NCI-H510A treated with DMSO at 0.1 percent for 48 hours (cell line): Measurements from ENCODE around the gene KAZN.

Source experiments
- DNase-seq: peaks from one replicate; lab custom pipeline; 2025; lab: John Stamatoyannopoulos, UW

Gene KAZN

DNA sequence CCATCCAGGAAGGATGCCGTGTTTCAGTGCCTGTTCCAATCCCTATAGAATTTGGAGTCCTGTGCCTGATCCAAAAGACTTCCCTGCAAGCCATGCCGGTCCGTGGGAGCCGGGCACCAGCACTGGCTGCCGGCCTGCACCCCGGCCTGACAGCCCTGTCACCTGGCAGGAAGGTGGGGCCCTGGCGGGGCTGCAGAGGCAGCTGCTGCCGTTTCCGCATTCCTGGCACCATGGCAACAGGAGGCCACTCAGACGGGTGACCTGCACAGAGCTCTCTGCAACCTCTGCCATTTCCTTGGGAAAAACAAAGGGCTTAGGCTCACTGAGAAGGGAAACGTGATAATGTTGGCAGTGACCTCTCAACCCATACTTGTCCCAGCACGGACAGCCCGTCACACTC is 491.9 kb downstream of the KAZN start:
- DNase-seq, result peak; percentile 96

DNA sequence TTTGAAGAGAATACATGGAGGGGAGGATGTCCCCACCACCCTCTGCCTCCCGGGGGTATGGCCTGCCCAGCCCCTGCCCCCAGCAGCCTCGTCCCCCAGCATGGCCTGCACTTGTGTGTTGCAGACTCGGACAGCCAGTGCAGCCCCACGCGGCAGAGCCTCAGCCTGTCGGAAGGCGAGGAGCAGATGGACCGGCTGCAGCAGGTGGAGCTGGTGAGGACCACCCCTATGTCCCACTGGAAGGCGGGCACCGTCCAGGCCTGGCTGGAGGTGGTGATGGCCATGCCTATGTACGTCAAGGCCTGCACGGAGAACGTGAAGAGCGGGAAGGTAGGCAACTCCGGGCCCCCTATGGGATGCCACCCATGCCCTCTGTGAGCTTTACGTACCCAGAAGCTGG is 495.6 kb downstream of the KAZN start:
- DNase-seq, result no peak

DNA sequence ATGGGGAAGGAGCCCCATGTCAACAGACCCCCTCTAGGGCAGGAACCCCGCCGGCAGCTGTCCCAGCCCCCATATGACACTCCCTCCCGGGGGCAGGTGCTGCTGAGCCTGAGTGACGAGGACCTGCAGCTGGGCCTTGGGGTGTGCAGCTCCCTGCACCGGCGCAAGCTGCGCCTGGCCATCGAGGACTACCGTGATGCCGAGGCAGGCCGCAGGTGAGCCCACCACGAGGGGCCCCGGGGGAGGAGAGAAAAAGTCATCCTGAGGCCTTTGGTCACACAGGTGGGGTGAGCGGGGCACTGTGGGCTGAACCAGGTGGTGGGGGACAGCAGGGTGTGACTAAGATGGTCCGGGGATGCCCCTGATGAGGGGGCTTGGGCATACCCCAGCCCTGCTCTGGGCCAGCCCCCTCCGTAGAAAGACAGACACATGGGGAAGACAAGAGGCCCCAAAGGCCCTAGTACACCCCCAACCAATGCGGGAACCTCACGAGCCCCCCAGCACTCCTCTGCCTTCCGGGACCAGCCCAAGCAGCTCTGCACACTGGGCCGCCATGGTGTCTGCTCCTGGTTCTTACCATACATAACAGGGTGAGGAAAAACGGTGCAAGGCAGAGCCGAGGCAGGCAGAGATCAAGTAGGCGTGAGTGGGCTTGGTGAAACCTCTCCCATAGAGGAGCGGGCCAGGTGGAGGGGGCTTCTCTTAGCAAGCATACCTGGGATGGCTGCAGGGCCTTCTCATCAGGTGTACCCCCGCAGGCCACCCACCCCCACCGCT is 496.4 kb downstream of the KAZN start:
- DNase-seq, result no peak

DNA sequence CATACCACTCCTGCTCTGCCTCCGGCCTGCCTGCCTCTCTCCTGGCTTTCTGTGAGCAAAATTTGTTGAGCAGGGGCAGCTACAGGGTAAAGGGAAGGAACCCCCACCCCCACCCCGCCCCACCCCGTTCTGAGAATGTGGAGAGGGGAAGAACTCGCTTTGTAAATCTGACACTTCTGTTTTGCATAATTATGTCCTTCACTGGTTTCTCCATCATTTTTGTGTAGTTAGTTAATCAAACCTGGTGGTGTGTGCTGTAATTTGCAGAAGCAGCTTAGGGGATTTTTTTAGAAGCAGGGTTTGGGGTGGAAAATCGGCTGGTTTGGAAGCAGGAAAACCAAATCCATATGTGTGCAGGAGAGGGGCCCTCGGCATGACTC is 497.0 kb downstream of the KAZN start:
- DNase-seq, result no peak

DNA sequence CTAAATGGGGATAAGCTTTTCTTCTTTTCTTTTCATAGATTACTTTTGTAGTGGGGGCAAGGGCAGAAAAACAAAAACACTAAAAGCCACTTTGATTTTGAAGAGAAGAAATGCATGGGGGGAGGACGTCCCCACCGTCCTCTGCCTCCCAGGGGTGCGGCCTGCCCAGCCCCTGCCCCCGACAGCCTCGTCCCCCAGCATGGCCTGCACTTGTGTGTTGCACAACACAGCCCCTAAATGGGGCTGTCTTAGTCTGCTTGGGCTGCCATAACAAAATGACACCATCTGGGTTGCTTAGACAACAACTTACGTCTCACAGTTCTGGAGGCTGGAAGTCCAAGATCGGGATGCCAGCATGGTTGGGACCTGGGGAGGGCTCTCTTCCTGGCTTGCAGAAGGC is 497.8 kb downstream of the KAZN start:
- no peak for DNase-seq

DNA sequence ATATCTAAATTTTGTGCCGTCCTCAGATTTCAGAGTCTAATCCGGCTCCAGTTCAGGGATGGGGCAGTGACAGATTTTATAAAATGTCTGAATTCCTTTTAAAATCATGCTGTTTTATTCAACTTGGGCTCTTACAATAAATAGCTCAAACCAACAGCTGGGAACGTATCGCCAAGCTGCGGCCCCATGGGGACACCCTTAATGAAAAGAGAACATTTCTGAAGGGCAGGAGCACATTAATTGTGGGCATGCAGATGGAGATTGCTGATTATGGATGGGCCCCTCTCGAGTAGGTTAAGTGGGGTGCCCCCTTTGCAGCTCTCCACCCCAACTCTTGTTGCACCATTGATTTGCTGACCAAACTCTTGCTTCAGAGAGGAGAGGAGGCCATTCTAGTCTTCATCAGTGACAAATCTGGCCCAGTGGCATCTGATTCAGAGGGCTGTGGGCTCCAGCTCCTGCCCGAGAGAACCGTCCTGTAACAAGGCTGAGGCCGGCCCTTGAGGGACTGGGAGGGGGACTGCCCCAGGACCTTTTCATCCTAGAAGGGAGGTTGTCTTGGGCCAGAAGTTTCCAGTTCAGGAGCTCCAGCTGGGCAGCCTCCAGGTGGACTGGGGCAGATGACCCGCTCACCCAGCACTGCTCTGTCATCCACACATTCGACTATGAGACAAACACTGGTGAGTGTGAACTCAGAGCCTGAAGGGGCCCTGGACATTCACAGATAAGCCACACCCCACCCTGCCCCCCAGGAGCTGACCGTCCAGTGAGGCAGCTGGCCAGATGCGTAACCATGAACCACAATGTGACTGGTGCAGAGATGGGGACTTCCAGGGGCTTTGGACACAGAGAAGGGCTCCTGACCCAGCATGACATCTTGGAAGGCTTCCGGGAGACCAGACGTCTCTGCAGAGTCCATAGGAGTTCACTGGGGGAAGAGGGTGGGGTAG is 500.0 kb downstream of the KAZN start:
- no peak for DNase-seq

DNA sequence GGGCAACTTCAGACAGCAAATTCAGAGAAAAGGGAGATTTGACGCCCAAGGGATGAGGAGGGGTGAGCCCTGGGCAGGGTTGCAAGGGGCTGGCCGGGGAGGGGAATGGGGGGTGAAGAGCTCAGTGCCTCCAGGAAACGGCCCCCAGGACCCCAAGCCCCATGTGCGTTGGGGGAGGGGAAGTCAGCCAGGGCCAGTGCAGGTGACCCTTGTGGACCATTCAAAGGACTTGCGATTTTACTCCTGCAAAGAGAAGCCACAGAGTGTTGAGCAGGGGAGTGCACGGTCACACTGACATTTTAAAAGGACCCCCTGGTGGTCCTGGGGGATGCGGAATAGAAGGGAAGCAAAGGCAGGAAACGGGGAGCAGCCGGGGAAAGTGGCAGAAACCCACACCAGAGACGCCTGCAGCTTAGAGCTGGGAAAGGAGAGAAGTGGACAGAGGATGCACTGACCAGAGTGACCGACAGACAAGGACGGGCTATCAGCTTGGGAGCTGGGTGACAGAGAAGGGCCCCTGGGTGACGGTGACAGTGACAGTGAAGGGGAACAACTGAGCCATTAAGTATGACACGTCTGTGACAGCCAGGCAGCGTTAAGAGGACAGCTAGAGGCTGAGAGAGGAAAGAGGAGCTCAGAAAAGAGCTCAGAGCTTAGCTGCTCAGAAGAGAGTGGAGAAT is 501.1 kb downstream of the KAZN start:
- DNase-seq, result no peak

DNA sequence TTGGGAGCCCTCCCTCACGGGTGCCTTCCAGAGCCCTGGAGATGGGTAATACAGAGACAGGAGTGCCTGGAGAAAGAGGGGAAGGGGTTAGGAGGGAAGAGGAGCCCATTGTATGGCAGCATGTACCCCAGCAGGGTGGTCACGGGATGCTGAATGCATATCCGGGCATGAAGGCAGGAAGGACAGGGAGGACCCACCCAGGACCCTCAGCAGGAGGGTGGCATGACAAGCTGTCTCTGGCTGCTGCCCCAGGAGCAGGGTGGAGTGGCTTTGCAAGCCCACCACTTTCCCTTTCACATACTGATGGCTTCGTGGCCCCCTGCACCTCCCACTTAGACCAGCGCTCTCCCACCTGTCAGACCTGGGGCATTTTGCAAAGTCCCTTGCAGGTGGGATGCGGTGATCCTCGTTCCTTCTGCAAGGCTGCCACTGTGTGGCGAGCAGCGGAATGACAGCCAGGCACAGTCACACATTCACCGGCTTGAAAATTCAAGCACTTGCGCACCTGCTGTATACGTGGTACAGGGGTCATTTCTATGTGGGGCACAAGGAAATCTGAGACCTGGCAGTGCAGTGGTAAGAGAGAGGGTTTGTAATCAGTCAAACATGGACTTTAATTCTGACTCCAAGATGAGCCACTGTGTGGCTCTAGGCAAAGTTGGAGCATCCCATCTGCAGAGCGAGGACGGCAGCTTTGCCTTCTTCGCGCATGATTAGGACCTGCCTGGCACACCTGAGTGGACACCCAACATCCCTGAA is 501.8 kb downstream of the KAZN start:
- DNase-seq, result peak; percentile 92

DNA sequence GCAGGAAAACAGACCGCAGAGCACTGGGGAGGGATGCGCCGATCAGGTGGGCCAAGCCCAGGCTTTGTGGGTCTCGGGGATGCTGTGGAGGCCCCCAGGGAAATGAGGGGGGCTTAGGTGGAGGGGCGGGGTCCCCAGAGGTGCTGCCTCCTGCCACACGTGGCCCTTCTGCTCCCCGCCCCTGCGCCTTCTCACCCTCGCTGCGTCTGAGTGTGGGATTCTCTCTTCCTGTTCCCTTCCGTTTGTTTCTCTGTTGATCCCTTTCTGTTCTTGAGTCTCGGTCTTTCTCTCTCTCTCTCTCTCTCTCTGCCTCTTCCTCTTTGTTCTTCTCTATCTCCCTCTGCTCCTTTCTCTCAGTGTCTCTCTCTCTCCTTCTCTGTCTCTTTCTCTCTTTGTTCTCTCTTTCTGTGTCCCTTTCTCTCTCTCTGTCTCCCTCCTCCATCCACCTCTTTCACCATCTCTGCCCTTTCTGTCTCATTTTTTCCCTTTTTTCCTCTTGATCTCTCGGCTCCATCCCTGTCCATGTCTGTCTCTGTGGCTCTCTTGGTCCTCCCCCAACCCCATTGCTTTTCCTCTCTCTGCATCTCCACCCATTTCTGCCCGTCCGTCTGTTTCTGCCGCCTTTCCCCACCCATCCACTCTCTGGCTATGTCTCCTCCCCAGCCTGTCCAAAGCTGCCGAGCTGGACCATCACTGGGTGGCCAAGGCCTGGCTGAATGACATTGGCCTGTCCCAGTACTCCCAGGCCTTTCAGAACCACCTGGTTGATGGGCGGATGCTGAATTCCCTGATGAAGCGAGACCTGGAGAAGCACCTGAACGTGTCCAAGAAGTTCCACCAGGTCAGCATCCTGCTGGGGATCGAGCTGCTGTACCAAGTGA is 502.6 kb downstream of the KAZN start:
- no peak for DNase-seq

DNA sequence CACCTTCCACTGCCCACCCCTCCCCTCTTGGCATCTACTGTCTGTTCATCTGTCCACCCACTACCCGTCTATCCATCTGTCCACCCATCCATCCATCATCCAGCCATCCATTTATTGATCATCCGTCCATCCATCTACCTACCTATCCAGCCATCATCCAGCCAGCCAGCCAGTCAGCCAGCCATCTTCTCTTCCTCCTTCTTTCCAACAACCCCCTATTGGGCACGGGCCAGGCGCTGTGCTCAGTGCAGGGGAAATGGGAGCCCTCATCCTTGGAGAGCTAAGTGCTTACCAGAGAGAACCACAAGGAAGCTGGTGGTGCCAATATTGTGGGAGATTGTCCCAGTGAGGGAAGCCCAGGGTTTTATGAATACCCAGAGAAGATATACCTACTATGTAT is 503.3 kb downstream of the KAZN start:
- DNase-seq, result no peak

DNA sequence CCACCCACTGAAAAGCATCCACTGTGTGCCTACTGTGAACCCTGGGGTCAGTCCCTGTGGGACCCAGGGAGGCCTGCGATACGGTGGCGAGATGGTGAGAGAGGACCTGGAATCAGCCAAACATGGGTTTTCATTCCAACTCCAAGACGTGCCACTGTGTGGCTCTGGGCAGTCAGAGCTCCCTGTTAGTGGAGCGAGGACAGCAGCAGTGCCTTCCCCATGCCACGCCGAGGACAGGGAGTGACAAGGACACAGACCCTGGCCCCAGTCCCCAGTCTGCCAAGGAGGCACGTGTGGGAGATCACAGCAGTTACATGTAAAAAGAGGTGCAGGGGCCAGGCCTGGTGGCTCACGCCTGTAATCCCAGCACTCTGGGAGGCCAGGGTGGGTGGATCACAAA is 504.2 kb downstream of the KAZN start:
- no peak for DNase-seq

DNA sequence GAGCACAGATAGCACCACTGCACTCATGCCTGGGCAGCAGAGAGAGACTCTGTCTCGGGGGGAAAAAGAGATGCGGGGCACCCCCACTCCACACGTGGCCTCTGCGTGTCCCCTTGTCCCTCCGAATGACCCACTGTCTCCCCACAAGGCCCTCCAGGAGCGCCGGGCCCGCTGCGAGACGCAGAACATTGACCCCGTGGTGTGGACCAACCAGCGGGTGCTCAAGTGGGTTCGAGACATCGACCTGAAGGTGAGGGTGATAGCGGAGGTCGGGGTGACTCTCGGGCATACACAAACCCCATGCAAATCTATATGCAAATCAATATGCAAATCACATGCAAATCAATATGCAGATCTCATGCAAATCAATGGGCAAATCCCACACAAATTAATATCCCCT is 504.7 kb downstream of the KAZN start:
- no peak for DNase-seq

DNA sequence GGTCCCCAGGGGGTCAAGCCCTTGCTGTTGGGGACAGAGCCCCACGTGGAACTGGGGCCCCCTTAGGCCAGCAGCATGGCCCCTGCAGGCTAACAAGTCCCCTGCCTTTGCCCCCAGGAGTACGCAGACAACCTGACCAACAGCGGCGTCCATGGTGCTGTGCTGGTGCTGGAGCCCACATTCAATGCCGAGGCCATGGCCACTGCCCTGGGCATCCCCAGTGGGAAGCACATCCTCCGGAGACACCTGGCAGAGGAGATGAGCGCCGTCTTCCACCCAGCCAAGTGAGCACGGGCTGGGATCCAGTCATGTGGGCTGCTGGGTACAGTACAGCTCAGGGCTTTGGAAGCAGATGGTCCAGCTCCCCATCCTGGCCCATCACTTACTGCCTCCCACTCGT is 505.4 kb downstream of the KAZN start:
- no peak for DNase-seq

DNA sequence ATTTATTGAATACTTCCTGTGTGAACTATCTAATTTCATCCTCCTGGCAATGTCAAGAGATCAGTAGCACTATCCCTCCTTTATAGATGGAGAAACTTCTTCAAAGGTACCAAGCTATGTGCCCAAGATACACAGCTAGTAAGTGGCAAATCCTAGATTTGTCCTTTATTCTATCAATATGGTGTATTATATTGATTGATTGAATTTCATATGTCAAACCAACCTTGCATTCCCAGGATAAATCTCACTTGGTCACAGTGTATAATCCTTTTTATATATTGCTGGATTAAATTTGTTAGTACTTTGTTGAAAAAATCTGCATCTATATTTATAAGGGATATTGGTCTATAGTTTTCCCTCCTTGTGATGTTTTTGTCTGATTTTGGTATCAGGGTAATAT is 506.3 kb downstream of the KAZN start:
- no peak for DNase-seq

DNA sequence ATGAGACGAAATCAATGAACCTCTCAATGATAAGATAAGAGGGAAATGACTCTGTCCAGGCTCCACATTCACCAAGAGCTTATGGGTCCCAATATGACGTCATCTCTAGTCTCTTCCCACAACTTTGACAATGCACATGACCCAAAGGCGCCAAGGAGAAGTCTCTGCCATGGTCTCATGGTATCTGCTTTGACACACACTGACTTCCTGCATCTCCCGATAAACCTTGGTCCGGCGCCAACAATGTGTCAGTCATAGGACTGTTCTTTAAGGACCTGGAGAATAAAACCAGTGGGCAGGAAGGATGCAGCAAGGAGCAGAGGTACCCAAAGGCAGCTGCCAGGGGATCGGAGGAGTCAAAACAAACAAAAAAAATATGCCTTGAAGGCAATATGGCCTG is 508.1 kb downstream of the KAZN start:
- no peak for DNase-seq

DNA sequence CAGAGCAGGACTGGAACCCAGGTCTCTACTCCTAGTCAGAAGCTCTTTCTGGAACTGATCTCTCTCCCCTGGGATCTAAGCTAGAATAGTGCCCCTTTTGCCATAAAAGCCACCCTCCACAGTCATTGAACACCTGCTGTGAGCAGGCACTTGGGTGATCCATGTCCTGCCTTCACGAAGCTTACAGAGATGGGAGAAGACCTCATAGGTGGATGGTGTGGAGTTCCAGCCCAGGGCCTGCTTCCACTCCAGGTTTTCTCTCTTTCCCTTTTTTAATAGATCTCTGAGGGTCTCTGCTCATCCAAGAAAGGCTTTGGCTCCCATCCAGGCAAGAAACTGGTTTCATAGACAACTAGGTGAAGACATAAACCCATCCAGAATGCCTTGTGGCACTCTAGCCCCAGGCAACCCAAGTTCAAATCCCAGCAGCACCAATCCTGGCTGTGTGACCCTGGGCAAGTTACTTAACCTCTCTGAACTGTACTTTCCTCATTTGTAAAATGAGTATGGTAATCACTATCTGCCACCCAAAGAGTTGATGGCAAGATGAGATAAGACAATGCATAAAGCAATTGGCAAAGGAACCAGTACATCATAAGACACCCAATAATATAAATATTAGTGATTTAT is 508.7 kb downstream of the KAZN start:
- no peak for DNase-seq

DNA sequence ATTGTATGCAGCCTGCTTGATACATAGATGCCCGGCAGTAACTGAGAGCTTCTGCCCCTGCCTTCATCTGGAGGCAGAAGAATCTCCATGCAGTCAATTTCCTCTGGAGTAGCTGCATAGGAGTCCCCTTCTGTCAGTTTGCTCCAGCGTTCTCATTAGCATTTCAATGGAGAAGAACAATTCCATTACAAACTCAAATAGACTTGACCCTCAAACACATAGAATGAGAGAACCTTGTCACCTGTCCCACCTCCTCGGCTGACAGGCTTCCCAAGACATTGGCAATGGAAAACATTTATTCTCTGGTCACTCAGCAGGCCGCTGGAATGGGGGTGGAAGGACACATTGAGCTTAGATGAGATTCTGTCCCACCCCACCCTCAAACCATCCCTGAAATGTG is 509.4 kb downstream of the KAZN start:
- no peak for DNase-seq

DNA sequence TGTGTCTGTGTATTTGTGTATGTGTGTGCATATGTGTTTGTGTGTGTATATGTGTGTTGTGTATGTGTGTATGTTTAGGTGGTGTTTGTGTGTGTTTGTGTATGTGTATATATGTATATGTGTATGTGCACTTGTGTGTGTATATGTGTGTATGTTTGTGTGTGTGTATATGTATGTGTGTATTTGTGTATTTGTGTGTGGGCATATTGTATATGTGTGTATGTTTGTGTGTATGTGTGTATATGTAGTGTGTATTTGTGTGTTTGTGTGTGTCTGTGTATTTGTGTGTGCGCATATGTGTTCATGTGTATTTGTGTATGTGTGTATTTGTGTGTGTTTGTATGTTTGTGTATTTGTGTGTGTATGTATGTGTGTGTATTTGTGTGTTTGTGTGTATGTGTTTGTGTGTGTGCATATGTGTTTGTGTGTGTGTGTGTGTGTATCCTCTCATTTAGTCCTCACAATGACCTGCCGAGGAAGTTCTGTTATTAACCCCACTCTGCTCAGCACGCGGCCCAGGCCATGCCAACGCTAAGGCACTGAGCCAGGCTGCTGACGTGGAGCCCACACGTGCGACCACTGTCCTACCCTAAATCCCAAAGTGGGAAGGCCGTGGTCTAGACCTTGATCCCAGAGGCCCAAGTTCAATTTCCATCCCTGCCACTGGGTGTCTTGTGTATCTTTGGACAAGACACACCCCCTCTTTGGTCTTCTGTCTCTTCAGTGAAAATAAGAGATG is 511.8 kb downstream of the KAZN start:
- DNase-seq, result no peak

DNA sequence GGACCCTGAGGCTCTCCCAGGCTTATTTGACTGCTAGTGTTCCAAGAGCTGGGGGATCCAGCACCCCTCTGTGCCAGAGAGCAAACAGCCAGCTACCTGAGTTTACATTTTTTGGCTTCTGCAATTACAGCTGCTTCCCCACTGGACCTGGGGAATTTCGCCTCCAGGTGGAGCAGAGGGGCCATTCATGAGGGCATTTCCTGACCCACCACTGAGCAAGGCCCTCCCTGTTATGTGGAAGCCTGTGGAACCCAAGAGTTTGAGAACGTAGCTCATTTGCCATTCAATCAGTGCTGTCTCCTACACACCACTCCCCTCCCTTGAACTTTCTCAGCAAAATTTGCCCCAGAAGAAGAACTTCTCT is 512.4 kb downstream of the KAZN start:
- no peak for DNase-seq

DNA sequence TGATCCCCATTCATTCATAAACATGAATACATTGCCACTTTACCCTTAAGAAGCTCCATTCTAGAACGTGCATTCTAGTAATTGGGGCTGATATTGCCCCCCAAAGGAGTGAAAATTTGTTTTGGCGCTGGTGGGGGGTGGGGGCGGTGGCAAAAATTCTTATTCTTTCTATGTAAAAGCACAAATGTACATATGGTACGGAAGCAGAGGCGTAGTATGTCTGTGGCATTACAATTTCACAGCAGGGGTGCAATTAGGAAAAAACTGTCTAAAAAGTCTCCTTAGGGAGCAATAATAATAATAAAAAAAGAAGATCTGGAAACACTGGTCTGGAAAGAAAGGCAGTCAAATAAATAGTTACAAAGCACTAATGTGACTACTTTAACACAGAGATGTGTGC is 514.7 kb downstream of the KAZN start:
- no peak for DNase-seq
